Endothelial cell of umbilical vein (primary cell): ENCODE measurements around the gene AMBP.

Experiments used
- CTCF ChIP-seq, 2 donors: IDR thresholded peaks; 1 replicate in 1 of 2; 2 replicates in 1 of 2; pipeline ENCODE4 v1.5.1; 2011; ENCODE audit warnings: low read length in 2 of 2, mild to moderate bottlenecking in 2 of 2, moderate library complexity in 2 of 2, control low read depth in 1 of 2, inconsistent platforms in 1 of 2, low read depth in 1 of 2; ENCODE audit not compliant: insufficient read depth in 1 of 2; ENCODE audit errors: extremely low read depth in 1 of 2
- EZH2 ChIP-seq: IDR thresholded peaks from 2 replicates; pipeline ENCODE4 v1.6.1; 2012; ENCODE audit warnings: borderline replicate concordance, low read depth, mild to moderate bottlenecking, moderate library complexity, low read length, inconsistent platforms; ENCODE audit not compliant: severe bottlenecking
- FOS ChIP-seq: IDR thresholded peaks from 2 replicates; pipeline ENCODE4 v1.6.1; 2011; ENCODE audit warnings: mild to moderate bottlenecking, low read length, moderate library complexity, borderline replicate concordance; ENCODE audit not compliant: insufficient read depth
- GATA2 ChIP-seq: IDR thresholded peaks from 2 replicates; pipeline ENCODE4 v1.7.0; 2011; ENCODE audit warnings: low read depth, mild to moderate bottlenecking, moderate library complexity, mixed read lengths, low read length; ENCODE audit not compliant: insufficient read length, insufficient read depth
- JUN ChIP-seq: IDR thresholded peaks from 2 replicates; pipeline ENCODE4 v1.6.1; 2011; ENCODE audit warnings: borderline replicate concordance, low read depth; ENCODE audit not compliant: insufficient read length, insufficient read depth
- MAX ChIP-seq: IDR thresholded peaks from 2 replicates; pipeline ENCODE4 v1.6.1; 2011; ENCODE audit not compliant: insufficient read depth, insufficient read length
- POLR2A ChIP-seq: IDR thresholded peaks from 2 replicates; pipeline ENCODE4 v1.6.1; 2012; ENCODE audit warnings: low read depth, mild to moderate bottlenecking, control low read depth, low read length
- POLR2AphosphoS5 ChIP-seq: IDR thresholded peaks from 2 replicates; pipeline ENCODE4 v1.6.1; 2012; ENCODE audit warnings: low read depth, mild to moderate bottlenecking, control low read depth, low read length, moderate library complexity; ENCODE audit not compliant: insufficient read depth

- TF ChIP-seq CTCF (IDR thresholded peaks at IDR 0.05; ENCODE audit: extremely low read depth in 1 of 2, insufficient read depth in 1 of 2, low read depth in 1 of 2, low read length in 2 of 2) (no peak), POLR2A (no peak), POLR2AphosphoS5 (no peak), EZH2 (no peak), GATA2 (no peak), MAX (no peak), JUN (no peak), FOS (no peak)
Measured at GRCh38 chr9:114038724-114039313, 39.3 kb downstream of the AMBP start.
